NCI-H187 (cell line): ENCODE results near the gene EFNA3.

Experiments
- DNase-seq, 2 experiments: peaks; one replicate each; lab custom pipeline; 2025; lab: John Stamatoyannopoulos, UW

Gene EFNA3

GRCh38 chr1:155066777-155067176, 11.9 kb upstream of the EFNA3 start:
- no peak for DNase-seq

GRCh38 chr1:155068599-155068998, 10.0 kb upstream of the EFNA3 start:
- no peak for DNase-seq

GRCh38 chr1:155069551-155070157, 9.0 kb upstream of the EFNA3 start:
- peak in 1 of 2 experiments; percentile 83 for DNase-seq

GRCh38 chr1:155070158-155070621, 8.4 kb upstream of the EFNA3 start:
- peak; percentile 26 to 83 for DNase-seq

- DNase-seq, result peak; percentile 67 to 80
Observed at GRCh38 chr1:155070721-155071569, 7.7 kb upstream of the EFNA3 start.

GRCh38 chr1:155071701-155072100, 6.9 kb upstream of the EFNA3 start:
- DNase-seq, result no peak

- DNase-seq, result no peak
Observed at GRCh38 chr1:155072531-155073289, 5.9 kb upstream of the EFNA3 start.

- DNase-seq, result no peak
Observed at GRCh38 chr1:155073377-155074242, 5.0 kb upstream of the EFNA3 start.

- DNase-seq, result no peak
Observed at GRCh38 chr1:155075535-155075934, 3.1 kb upstream of the EFNA3 start.

GRCh38 chr1:155076371-155076770, 2.3 kb upstream of the EFNA3 start:
- no peak for DNase-seq

GRCh38 chr1:155077346-155077745, 1.3 kb upstream of the EFNA3 start:
- DNase-seq, result peak in 1 of 2 experiments; percentile 21

- no peak for DNase-seq
Observed at GRCh38 chr1:155077758-155078445, 735 bp upstream of the EFNA3 start.

GRCh38 chr1:155079210-155079486, 511 bp downstream of the EFNA3 start:
- DNase-seq, result no peak

- peak in 1 of 2 experiments; percentile 30 for DNase-seq
Observed at GRCh38 chr1:155079487-155080311, 1.1 kb downstream of the EFNA3 start.

GRCh38 chr1:155080312-155081228, 1.9 kb downstream of the EFNA3 start:
- DNase-seq, result peak; percentile 89 to 91

- DNase-seq, result no peak
Observed at GRCh38 chr1:155081472-155082300, 3.0 kb downstream of the EFNA3 start.

GRCh38 chr1:155082301-155083051, 3.8 kb downstream of the EFNA3 start:
- no peak for DNase-seq
